HepG2 (cell line): ENCODE measurements around the gene NUDT3. TPM values are rescaled to one million over a fixed set of nuclear protein-coding genes. Genes with fewer than 3 reads are reported as not detected.

Experiments used
- CBX1 ChIP-seq: IDR thresholded peaks from one replicate; pipeline ENCODE4 v1.6.1; 2016; ENCODE audit warnings: antibody characterized with exemption, low read depth
- CBX2 ChIP-seq, 2 experiments: fragments of 200-600 bp in 1 of 2; sonication (generic); formaldehyde crosslinking in 1 of 2; IDR thresholded peaks; 2 replicates each; pipeline versions ENCODE4 v1.7.0 to v1.8.1; 2018 to 2022; ENCODE audit warnings: low read depth in 2 of 2, low read length in 1 of 2, mild to moderate bottlenecking in 1 of 2, missing genetic modification reagents in 1 of 2
- KAT2B ChIP-seq: fragments of 150-350 bp; IDR thresholded peaks from 2 replicates; pipeline ENCODE4 v1.6.1; 2014; ENCODE audit warnings: low read depth, low read length, borderline replicate concordance
- KDM5A ChIP-seq: fragments of 200-600 bp; sonication (generic); IDR thresholded peaks from 2 replicates; pipeline ENCODE4 v1.7.0; 2018; ENCODE audit warnings: antibody characterized with exemption, mild to moderate bottlenecking, low read length, borderline replicate concordance
- MTA1 ChIP-seq: sonication (generic); formaldehyde crosslinking; IDR thresholded peaks from 2 replicates; pipeline ENCODE4 v1.4.0; 2020; ENCODE audit warnings: missing genetic modification reagents, mild to moderate bottlenecking, borderline replicate concordance
- PAWR ChIP-seq: sonication (generic); formaldehyde crosslinking; IDR thresholded peaks from 2 replicates; pipeline ENCODE4 v1.4.0; 2020; ENCODE audit warnings: missing genetic modification reagents, mild to moderate bottlenecking, borderline replicate concordance
- PHF20 ChIP-seq: sonication (generic); formaldehyde crosslinking; IDR thresholded peaks from 2 replicates; pipeline ENCODE4 v1.5.0; 2020; ENCODE audit warnings: mild to moderate bottlenecking, missing genetic modification reagents
- ZNF670 ChIP-seq: sonication (generic); formaldehyde crosslinking; IDR thresholded peaks from 2 replicates; pipeline ENCODE4 v1.8.0; 2022; ENCODE audit warnings: mild to moderate bottlenecking, missing genetic modification reagents, borderline replicate concordance
- polyA plus RNA-seq, 8 experiments: library from polyadenylated mRNA; depleted of rRNA in 3 of 8; stranded (reverse) in 7 of 8; unstranded in 1 of 8; fragments of >200 nt; fragmentation: Illumina TruSeq in 4 of 8; extraction: Trizol in 4 of 8; gene quantifications; 2 replicates each; pipeline versions ENCODE4 v1.2.1 to v1.2.3, GENCODE V29; 2011 to 2016; ENCODE audit warnings: low read depth in 4 of 8, missing spikeins in 1 of 8, mixed read lengths in 1 of 8; ENCODE audit not compliant: insufficient read depth in 1 of 8
- total RNA-seq, 5 experiments: library from RNA; depleted of rRNA; stranded (reverse); fragments of >200 nt; fragmentation: Illumina TruSeq; extraction: Trizol; gene quantifications; 2 replicates each; pipeline ENCODE4 v1.2.3, GENCODE V29; 2016; ENCODE audit warnings: low read depth in 1 of 5
- TF ChIP-seq, protein P1 (sequence below): sonication (generic); formaldehyde crosslinking; IDR thresholded peaks from 2 replicates; pipeline ENCODE4 v1.4.0; 2020; ENCODE audit warnings: missing genetic modification reagents, mild to moderate bottlenecking, borderline replicate concordance
- TF ChIP-seq, protein P2 (sequence below): sonication (generic); formaldehyde crosslinking; IDR thresholded peaks from 2 replicates; pipeline ENCODE4 v1.4.0; 2020; ENCODE audit warnings: missing genetic modification reagents, borderline replicate concordance
- TF ChIP-seq, protein P3 (sequence below): sonication (generic); formaldehyde crosslinking; IDR thresholded peaks from 2 replicates; pipeline ENCODE4 v1.8.0; 2022; ENCODE audit warnings: missing genetic modification reagents, mild to moderate bottlenecking, moderate library complexity, borderline replicate concordance
- TF ChIP-seq, protein P4 (sequence below): sonication (generic); formaldehyde crosslinking; IDR thresholded peaks from 2 replicates; pipeline ENCODE4 v1.4.0; 2020; ENCODE audit warnings: mild to moderate bottlenecking, missing genetic modification reagents

NUDT3 gene
- total and polyA plus RNA-seq, 2 of the 13 experiments (the other 11 are each of a cell fraction or from before 2014, with no cell fraction given), result 20.2 to 20.6 TPM

DNA sequence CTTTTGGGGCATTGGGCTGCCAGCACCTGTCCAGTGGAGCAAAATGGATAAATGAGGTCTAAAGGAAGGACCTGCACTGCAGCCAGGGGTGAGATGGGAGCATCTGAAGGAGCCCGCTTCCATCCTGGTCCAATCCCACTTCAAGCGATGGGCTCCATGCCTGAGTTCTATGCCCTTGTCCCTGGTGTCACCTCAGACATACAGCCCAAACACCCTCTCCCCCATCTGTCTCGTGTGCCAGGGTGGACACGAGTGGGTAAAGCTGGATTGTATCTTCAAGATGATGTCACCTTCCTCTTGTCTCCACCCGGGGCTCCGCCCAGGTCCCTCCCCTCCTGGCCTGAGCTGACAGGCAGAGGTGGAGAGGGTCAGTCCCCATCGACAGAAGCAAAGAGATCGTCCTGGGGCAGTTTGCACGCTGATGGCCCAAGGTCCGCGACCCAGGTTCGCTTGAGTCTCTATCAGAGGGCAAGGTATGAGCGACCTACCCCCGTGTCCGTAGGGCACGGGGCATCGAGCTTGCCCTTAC is 144.2 kb downstream of the NUDT3 start (continued):
- TF ChIP-seq CBX2 (IDR thresholded peaks at IDR 0.05; ENCODE audit: low read depth, low read length), result no peak
- TF ChIP-seq CBX2 (CRISPR knock-in tag; IDR thresholded peaks at IDR 0.05; ENCODE audit: low read depth), result no peak
- TF ChIP-seq MTA1, result 0 out of 2 replicates have a peak, but pooled peaks have one; percentile 20
- TF ChIP-seq PHF20 (CRISPR knock-in tag), result peak; percentile 43; the same call in 1 of the 2 replicates
- TF ChIP-seq, protein P1, sequence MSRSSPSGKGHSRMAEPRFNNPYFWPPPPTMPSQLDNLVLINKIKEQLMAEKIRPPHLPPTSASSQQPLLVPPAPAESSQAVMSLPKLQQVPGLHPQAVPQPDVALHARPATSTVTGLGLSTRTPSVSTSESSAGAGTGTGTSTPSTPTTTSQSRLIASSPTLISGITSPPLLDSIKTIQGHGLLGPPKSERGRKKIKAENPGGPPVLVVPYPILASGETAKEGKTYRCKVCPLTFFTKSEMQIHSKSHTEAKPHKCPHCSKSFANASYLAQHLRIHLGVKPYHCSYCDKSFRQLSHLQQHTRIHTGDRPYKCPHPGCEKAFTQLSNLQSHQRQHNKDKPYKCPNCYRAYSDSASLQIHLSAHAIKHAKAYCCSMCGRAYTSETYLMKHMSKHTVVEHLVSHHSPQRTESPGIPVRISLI (CRISPR knock-in tag), result no peak
- no peak for TF ChIP-seq ZNF670 (CRISPR knock-in tag)
- TF ChIP-seq KDM5A, result no peak
- no peak for TF ChIP-seq CBX1
- TF ChIP-seq KAT2B, result no peak
- TF ChIP-seq, protein P2, sequence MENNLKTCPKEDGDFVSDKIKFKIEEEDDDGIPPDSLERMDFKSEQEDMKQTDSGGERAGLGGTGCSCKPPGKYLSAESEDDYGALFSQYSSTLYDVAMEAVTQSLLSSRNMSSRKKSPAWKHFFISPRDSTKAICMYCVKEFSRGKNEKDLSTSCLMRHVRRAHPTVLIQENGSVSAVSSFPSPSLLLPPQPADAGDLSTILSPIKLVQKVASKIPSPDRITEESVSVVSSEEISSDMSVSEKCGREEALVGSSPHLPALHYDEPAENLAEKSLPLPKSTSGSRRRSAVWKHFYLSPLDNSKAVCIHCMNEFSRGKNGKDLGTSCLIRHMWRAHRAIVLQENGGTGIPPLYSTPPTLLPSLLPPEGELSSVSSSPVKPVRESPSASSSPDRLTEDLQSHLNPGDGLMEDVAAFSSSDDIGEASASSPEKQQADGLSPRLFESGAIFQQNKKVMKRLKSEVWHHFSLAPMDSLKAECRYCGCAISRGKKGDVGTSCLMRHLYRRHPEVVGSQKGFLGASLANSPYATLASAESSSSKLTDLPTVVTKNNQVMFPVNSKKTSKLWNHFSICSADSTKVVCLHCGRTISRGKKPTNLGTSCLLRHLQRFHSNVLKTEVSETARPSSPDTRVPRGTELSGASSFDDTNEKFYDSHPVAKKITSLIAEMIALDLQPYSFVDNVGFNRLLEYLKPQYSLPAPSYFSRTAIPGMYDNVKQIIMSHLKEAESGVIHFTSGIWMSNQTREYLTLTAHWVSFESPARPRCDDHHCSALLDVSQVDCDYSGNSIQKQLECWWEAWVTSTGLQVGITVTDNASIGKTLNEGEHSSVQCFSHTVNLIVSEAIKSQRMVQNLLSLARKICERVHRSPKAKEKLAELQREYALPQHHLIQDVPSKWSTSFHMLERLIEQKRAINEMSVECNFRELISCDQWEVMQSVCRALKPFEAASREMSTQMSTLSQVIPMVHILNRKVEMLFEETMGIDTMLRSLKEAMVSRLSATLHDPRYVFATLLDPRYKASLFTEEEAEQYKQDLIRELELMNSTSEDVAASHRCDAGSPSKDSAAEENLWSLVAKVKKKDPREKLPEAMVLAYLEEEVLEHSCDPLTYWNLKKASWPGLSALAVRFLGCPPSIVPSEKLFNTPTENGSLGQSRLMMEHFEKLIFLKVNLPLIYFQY, result no peak
- TF ChIP-seq, protein P3, sequence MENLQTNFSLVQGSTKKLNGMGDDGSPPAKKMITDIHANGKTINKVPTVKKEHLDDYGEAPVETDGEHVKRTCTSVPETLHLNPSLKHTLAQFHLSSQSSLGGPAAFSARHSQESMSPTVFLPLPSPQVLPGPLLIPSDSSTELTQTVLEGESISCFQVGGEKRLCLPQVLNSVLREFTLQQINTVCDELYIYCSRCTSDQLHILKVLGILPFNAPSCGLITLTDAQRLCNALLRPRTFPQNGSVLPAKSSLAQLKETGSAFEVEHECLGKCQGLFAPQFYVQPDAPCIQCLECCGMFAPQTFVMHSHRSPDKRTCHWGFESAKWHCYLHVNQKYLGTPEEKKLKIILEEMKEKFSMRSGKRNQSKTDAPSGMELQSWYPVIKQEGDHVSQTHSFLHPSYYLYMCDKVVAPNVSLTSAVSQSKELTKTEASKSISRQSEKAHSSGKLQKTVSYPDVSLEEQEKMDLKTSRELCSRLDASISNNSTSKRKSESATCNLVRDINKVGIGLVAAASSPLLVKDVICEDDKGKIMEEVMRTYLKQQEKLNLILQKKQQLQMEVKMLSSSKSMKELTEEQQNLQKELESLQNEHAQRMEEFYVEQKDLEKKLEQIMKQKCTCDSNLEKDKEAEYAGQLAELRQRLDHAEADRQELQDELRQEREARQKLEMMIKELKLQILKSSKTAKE (CRISPR knock-in tag), result no peak; the same call in 1 of the 2 replicates
- TF ChIP-seq, protein P4, sequence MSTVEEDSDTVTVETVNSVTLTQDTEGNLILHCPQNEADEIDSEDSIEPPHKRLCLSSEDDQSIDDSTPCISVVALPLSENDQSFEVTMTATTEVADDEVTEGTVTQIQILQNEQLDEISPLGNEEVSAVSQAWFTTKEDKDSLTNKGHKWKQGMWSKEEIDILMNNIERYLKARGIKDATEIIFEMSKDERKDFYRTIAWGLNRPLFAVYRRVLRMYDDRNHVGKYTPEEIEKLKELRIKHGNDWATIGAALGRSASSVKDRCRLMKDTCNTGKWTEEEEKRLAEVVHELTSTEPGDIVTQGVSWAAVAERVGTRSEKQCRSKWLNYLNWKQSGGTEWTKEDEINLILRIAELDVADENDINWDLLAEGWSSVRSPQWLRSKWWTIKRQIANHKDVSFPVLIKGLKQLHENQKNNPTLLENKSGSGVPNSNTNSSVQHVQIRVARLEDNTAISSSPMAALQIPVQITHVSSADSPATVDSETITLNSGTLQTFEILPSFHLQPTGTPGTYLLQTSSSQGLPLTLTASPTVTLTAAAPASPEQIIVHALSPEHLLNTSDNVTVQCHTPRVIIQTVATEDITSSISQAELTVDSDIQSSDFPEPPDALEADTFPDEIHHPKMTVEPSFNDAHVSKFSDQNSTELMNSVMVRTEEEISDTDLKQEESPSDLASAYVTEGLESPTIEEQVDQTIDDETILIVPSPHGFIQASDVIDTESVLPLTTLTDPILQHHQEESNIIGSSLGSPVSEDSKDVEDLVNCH (CRISPR knock-in tag), result no peak
- TF ChIP-seq PAWR (CRISPR knock-in tag), result 0 out of 2 replicates have a peak, but pooled peaks have one; percentile 7
